Measurements from ENCODE around the gene MICAL3.

DNA sequence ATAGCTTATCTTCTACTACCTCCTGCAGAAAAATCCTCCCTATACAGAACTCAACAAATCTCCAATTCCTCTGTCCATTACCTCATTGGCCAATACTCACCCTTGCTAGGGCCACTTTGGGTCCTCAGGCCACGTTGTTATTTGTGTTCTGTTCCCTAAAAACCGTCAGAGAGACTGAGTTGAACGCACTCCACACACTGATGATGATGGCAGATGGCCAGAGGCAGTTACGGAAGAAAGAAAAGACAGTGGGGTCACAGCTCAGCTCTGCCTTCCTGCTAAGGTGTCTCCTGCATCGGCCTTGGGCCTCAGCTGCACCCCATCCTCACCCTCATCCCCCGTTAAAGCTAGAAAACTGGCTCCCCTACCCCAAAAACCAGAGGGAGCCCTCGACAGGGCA, 66.2 kb downstream of the MICAL3 start:
- TF ChIP-seq POLR2AphosphoS5 (IDR thresholded peaks at IDR 0.05; ENCODE audit: low read depth, low read length) (no peak), TCF7L2 (IDR thresholded peaks at IDR 0.05; ENCODE audit: low read depth, low read length) (no peak)
- TF ChIP-seq, protein P1, sequence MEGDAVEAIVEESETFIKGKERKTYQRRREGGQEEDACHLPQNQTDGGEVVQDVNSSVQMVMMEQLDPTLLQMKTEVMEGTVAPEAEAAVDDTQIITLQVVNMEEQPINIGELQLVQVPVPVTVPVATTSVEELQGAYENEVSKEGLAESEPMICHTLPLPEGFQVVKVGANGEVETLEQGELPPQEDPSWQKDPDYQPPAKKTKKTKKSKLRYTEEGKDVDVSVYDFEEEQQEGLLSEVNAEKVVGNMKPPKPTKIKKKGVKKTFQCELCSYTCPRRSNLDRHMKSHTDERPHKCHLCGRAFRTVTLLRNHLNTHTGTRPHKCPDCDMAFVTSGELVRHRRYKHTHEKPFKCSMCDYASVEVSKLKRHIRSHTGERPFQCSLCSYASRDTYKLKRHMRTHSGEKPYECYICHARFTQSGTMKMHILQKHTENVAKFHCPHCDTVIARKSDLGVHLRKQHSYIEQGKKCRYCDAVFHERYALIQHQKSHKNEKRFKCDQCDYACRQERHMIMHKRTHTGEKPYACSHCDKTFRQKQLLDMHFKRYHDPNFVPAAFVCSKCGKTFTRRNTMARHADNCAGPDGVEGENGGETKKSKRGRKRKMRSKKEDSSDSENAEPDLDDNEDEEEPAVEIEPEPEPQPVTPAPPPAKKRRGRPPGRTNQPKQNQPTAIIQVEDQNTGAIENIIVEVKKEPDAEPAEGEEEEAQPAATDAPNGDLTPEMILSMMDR (IDR thresholded peaks at IDR 0.05), result no peak
- TF ChIP-seq, protein P2, sequence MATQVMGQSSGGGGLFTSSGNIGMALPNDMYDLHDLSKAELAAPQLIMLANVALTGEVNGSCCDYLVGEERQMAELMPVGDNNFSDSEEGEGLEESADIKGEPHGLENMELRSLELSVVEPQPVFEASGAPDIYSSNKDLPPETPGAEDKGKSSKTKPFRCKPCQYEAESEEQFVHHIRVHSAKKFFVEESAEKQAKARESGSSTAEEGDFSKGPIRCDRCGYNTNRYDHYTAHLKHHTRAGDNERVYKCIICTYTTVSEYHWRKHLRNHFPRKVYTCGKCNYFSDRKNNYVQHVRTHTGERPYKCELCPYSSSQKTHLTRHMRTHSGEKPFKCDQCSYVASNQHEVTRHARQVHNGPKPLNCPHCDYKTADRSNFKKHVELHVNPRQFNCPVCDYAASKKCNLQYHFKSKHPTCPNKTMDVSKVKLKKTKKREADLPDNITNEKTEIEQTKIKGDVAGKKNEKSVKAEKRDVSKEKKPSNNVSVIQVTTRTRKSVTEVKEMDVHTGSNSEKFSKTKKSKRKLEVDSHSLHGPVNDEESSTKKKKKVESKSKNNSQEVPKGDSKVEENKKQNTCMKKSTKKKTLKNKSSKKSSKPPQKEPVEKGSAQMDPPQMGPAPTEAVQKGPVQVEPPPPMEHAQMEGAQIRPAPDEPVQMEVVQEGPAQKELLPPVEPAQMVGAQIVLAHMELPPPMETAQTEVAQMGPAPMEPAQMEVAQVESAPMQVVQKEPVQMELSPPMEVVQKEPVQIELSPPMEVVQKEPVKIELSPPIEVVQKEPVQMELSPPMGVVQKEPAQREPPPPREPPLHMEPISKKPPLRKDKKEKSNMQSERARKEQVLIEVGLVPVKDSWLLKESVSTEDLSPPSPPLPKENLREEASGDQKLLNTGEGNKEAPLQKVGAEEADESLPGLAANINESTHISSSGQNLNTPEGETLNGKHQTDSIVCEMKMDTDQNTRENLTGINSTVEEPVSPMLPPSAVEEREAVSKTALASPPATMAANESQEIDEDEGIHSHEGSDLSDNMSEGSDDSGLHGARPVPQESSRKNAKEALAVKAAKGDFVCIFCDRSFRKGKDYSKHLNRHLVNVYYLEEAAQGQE (IDR thresholded peaks at IDR 0.05; ENCODE audit: insufficient read depth in 1 of 2, low read depth in 2 of 2, low read length in 1 of 2), result no peak

All from Panc1 (cell line).